Stimulated activated CD4-positive, alpha-beta T cell treated with anti-CD3 and anti-CD28 coated beads, TNF-alpha, amount 100 ng/mL, for 1 hour (primary cell): ENCODE data around the gene OPRL1.

ENCODE experiments used
- DNase-seq, 3 donors: peaks; one replicate each; pipeline ENCODE4 v3.0.0-alpha.2; 2020; ENCODE audit warnings: low read depth in 3 of 3, low spot score in 1 of 3

Gene OPRL1

DNA sequence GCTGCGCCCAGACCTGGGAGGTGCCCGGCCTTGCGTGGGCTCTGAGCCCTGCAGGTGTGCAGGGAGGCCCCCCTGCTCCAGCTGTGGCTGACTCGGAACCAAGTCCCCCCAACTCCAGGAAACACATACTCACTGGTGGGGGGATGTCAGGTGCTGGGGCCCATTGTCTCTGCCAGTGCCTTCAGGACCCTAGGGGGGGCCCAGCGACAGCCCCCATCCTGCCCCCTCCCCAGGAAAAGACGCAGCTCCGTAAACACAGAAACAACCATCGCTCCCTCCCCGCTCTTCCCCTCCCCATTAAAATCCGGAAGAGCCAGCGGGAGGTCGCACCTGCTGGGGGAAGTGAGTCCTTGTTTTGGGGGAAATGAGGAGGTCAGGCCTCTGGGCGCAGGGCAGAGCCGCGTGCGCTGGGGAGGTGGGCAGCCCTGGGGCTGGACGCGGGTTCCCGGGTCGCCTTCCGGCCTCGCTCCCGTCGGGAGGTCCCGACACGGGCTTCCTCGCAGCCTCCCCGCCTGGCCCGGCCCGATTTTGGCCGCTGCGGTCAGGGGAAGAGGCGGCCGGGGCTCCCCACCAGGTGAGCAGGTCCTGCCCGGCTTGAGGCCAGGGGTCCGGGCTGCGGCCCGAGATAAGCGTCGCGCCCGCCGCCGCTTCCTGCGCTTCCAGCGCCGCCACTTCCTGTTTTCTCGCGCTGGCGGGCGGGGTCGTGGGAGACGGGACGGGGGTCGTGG lies 37.7 kb upstream of the OPRL1 start:
- DNase-seq: no peak

DNA sequence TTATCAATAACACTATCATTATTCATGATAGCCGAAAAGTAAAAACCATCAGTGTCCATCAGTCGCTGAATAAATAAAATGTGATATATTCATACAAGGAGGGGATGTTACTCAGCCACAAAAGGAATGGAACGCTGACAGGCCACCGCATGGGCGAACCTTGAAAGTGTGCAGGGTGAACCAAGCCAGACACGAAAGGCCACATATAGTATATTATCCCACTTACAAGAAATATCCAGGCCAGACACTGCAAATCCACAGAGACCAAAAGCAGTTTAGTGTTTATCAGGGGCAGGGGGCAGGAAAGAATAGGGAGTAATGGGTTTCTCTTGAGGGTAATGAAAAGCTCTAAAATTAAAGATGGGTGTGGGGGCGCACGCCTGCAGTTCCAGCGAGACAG lies 36.1 kb upstream of the OPRL1 start:
- DNase-seq: no peak

DNA sequence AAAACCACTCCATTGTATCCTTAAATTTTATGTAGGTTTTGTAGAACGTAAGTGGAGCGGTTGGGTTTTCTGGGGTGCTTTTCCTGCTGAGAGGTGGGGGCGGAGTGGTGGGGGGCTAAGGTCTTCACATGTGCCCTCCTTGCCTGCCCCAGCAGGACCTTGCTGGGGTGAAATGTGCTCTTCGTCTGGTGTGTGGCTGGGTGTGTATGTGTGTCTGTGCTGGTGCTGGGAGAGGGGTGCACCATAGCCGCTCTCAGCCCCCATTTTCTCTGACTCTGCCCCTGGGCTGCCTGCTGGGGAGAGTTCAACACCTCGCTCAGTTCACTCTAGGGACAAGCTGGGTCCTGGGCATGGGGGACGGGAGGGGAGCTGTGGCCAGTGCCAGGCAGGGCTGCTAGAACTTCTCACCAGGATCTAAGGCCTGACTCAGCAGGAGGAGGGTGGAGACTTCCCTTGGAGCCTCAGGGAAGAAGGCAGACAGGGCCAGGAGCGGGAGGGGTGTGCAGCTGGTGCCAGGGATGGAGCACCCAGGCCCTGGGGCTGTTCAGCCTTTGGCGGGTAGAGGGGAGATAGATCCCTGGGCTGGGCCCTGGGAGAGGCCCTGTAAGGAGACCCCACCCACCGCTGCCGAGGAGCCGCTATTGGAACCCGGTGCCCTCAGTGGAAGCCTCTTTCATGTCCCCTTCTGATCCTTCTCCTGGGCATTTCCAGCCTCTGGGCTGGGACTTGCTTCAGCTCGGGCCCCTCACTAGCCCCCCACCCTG lies 35.2 kb upstream of the OPRL1 start:
- no peak for DNase-seq

DNA sequence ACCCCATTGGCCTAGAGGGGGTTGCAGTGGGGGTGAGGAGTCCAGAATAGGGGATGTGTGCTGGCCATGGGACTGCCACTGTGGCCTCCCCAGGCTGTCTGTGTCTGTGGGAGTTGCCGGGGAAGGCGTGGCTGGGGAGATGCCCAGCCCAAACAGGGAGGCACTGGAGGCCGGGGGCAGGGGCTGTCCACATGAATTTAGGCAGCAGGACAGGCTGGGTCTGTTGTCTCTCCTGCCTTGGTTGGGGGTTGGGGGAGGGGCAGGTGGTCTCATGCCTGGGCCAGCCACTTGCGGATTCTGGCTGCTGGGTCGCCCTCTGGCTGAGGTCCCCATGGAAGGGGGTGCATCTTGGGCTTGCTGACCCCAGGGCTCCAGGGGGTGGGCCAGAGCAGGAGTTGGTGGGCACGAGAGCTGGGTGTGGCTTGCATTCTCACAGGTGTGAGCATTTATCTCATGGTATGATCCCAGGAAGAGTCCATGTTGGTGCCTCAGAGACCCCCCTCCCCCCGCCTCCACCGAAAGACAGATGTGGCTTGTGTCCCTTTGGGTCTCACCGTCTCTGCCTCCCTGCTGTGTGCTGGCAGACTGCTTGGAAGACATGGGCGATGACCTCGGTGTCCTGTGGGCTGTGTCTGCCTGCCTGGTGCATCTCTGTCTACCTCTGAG lies 34.4 kb upstream of the OPRL1 start:
- DNase-seq: no peak

DNA sequence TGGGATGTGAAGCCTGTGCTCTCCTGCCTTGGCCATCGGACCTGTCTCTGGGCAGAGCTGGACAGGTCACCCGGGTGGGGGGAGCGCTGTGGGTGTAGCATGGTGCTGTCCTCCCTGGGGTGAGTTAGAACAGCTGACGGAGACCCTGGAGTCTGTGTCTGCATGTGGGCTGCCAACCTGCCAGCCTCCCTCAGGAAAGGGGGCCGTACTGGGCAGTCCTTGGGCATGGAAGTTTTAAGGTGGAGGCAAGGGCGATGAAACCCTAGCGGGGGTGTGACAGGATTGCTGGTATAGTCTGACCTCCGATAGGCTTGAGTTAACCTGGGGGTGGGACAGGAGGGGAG lies 32.9 kb upstream of the OPRL1 start:
- DNase-seq: no peak

DNA sequence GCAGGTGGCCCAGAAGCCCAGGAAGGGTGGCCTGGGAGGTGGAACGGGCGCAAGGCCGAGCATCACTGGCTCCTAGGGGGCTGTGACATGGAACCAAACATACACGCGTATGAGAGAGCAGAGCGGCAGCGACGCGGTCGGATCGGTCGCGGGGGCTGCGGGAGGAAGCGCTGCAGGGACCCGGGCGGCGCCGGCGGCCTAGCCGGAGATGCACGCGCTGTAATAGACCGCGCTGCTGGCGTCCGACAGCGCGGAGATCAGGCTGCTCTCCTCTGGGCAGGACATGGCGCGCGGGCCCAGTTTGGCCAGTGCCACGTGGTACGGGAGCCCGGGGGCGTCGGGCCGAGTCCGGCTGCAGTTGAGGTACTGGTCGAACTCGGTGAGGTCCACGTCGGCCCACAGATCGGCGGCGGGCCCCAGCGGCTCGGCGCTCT lies 31.9 kb upstream of the OPRL1 start:
- DNase-seq: no peak

DNA sequence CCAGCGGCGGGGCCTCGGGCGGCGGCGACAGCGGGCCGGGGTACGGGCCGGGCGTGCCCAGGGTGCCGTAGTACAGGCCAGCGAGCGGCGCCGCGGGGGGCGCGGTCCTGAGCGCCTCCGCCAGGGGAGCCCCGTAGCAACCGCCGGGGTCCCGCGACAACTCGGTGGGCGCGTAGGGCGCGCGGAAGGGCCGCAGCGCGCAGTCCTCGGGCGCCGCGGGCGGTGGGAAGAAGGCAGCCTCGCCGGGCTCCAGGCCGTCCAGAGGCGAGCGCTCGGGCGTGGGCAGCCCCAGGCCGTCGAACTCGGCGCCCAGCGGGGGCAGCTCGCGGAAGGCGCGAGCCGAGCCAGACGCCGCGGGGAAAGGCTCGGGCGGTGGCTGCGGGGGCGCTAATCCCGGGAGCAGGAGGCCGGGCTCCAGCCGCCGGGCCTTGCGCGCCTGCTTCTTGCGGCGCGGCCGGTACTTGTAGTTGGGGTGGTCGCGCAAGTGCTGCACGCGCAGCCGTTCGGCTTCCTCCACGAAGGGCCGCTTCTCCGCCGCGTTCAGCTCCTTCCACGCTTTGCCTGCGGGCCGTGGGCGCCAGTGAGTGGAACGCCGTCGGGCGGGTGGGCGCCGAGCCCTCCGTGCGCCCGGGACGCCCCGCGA lies 31.4 kb upstream of the OPRL1 start:
- no peak for DNase-seq

DNA sequence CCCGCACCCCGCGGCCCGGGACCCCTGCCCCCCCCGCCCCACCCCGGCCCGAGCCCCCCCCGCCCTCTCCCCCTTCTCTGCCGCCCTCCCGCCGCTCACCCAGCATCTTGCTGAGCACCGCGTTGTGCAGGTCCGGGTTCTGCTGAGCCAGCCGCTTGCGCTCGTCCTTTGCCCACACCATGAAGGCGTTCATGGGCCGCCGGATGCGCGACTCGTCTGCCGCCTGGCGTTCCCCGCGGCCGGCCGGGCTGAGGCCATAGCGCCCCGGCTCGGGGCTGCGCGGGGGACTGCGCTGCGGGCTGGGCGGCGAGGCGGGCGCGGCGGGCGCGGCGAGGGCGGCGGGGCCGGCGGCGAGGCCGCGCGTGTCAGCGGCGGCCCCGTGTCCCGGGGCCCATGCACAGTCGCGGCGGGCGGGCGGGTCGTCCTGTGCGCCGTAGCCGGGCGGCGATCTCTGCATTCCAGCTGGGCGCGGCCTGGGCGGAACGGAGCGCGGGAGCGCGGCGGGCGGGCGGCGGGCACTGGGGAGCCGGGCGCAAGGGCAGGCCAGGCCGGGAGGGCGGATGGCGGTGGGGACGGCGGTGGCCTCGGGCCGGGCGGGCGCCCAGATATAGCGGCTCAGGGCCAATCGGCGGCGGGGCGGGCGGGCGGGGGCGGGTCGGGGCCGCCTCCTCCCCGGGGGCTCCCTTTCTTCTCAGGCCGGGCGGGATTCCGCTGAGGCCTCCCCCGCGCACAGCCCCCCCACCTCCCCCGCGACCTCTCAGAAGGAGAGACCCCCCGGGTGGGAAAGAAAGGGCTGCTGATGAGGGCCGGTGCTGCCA lies 30.6 kb upstream of the OPRL1 start, which contains the start of gene SOX18:
SOX18 (minus strand) TSS at position 580 of the 818 bp plus-strand sequence; CDS start at position 457, 123 bp downstream.
- no peak for DNase-seq

DNA sequence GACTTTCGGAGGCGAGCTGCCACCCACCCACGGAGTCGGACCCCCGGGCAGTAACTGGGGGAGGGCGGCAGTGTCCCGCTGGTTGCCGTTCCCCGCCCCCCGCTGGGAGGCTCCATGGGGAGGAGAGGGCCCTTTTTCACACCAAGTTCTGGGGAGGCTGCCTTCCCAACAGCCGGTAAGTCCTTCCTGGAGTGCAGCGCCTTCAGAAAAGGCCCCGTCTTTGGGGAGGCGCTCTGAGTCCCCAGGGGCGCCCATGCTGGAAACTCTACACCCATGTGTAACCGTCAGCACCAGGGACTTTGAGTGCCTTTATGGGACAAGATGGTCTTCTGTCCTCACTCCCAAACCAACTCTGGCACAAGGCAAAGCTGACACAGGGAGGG lies 30.0 kb upstream of the OPRL1 start:
- no peak for DNase-seq

DNA sequence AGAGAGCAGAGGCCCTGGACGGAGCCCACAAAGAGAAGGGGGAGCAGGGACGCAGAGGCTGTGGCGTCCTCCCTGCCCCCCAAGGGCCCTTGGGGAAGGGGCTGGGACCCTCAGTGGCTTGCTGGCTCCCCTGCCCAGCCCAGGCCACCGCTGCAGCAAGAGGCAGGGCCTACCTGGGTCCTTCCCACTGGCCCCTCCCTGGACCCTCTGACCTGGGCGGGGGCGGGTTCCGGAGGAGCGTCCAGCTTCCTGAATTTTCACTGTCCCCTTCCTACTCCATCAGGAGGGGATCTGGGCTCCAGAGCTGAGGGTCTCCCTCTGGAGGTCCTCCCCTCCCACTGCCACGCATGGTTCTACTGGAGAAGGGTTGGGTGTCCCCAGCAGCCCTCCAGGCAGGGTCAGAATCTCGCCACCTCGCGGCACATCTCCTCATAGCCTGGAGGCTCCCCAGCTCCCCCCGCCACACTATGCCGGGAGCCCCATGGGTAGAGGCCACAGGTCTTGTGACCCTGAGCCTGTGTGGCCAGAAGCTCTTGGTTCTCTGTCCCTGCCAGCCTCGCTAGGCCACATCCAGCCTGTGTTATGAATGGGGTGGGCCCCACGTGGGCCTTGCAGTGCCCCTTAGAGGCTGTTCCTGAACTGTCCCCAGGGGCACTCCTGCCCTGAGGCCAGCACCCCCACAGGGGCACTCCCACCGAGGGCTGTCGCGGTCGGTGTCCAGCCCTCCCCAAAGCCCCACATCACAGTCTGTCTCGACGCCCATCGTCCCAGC lies 29.4 kb upstream of the OPRL1 start:
- DNase-seq: no peak

DNA sequence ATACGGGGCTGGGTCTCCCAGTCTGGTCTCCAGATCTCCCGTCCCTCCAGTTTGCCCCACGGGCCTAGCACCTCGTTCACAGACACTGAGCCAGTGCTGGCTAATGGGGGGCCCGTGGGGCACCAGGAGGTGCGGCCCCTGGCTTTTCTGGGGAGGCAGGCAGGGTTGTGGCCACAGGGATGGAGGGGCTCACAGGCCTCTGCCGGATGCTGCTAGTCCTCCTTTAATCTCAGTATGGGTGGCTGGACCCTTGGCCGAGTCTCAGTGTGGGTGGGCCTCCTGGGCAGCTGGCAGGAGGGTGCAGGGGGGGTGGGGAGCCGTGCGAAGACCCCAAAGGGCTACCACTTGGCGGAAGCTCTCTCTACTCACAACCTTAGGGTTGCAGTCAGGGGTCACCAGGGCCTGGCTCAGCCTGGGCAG lies 28.8 kb upstream of the OPRL1 start:
- no peak for DNase-seq

DNA sequence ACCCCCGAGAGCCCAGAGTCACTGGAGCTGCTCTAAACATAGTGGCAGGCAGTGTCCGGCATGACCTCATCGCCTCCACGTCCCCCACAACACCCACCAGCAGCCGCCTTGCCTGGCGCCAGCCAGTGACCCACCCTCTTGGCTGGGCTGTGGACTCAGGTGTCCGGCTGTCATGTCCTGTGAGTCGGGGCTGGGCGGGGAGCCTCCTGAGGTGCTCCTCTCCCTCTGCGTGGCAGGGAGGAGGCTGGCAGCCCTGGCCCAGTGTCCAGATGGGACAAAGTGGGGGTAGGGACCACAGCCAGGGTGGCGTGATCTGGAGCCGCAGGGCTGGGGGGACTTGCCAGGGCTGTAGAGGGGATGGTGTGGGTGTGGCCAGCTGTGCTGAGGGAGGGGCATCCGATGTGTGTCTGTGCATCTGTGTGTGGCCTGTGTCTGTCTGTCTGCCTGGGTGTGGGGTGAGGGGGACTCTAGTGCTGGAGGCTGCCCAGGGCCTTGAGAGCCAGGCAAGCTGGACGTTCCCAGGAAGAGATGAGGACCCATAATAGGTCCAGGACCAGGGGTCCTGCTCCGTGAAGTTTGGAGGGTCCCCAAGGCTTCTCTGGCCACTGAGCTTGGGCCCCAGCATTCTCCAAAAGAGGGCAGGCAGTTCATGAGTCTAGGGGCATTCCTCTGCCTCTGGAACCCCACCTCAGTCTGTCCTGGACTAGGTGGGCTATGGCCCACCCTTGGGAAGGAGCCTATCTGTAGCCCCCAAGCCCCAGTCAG lies 28.1 kb upstream of the OPRL1 start:
- no peak for DNase-seq

DNA sequence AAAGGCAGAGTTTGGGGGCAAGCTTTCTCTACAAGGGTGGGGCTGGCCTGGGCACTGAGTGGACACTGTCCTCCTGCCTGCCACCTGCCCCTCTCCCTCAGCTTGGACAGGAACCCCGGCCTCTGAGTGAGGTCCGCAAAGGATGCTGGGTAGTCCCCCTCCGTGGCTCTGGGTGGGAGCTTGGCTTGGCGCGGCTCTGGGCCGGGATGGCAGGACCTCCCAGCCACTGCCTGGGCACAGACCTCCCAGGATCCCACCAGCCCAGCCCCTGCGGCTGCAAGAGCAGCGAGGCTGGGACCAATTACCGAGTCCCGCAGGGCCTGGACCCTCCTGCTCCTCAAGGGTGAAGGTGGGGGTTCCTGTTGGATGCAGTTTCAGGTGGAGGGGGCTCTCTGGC lies 27.6 kb upstream of the OPRL1 start:
- DNase-seq: no peak

DNA sequence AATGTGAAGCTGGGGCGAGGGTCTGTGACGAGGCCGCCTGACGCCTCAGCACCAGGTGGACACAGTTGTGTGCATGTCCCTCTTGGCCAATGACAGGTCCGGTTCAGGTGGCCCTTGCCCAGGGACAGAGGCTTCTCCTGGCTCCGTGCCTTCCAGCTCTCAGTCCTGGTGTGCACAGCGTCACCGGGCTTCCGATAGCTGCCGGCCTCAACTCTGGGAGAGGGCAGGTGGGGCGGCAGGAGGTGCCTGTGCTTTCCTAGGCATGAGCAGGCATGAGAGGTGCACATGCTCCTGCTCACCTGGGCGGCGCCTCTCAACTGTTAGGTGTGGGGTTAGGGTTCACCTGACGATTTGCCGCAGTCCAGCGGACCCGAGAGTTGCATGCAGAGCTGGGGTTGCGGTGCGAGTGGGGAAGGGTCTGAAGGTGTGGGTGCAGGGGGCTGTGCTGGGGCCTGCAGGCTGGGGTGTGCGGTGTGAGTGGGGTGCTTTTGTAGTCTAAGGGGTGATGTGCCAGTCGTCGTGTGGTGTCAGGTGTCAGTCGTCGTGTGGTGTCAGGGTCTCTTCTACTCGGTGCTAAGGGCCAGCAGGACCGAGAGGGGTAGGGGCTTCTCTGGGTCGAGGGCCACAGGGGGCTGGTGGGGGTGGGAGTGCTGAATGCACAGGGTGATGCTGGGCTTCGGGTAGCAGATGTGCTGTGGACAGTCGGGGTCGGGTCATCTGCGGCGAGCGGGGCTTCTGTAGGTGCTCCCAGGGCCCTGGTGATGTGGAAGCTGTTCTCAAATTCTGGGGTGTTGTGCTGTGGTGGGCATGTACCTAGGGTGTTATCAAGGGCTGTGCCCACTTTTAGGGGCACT lies 26.7 kb upstream of the OPRL1 start:
- DNase-seq: no peak

DNA sequence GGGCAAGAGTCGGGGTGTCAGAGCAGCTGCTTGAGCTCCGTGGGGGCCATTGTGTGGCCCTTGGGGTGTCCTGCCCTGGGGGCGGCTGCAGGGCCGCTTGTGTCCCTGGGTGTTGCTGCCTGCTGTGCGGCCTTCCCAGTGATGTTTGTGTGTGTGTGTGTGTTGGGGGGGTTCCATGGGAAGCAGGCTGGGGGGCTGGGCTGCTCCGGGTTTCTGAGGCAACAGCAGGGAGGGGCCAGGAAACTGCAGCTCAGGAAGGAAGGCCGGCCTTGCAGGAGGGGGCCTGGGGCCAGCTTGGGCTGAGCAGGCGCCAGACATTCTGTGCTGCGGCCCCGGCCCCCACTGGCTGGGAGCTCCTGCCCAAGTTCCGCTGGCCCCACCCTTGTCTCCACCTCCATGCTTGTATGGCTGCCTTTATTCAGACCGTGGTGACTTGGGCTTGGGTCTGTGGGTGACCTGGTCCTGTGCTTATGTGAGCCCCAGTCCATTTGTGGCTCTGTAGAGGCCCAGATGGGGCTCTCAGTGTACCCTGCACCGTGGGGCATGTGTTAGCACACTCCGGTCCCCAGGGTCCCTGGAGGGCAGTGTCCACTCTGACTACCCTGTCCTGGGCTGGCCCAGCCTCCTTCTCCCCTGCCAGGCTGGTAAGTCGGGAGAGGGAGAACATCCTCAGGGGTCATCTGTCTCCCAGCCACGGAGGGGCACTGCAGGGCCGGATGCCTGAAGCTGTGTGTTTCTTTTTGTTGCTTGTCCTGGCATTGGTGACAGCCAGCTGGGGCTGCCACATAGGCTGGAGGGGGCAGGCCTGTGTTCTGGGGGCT lies 25.8 kb upstream of the OPRL1 start:
- DNase-seq: no peak

DNA sequence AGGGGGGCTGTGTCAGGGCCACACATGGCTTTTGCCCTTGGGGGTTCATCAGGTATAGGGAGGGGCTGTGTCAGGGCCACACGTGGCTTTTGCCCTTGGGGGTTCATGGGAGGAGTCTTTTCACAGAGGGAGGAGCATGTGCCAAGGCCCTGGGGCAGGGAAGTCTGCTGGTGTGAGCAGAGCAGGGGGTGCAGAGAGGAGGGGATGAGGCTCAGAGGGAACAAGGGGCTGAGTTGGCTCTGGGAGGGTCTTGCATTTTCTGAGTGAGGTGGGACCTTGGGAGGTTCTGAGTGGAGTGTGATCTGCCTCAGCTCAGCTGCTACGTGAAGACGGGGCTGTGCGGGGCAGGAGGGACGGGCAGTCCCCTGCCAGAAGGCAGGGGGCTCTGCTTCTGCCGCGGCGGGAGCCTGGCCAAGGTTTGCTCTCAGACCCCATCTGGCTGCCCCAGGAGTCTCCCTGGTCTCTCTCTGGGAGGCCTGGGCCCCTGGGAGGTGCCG lies 24.4 kb upstream of the OPRL1 start:
- DNase-seq: no peak

DNA sequence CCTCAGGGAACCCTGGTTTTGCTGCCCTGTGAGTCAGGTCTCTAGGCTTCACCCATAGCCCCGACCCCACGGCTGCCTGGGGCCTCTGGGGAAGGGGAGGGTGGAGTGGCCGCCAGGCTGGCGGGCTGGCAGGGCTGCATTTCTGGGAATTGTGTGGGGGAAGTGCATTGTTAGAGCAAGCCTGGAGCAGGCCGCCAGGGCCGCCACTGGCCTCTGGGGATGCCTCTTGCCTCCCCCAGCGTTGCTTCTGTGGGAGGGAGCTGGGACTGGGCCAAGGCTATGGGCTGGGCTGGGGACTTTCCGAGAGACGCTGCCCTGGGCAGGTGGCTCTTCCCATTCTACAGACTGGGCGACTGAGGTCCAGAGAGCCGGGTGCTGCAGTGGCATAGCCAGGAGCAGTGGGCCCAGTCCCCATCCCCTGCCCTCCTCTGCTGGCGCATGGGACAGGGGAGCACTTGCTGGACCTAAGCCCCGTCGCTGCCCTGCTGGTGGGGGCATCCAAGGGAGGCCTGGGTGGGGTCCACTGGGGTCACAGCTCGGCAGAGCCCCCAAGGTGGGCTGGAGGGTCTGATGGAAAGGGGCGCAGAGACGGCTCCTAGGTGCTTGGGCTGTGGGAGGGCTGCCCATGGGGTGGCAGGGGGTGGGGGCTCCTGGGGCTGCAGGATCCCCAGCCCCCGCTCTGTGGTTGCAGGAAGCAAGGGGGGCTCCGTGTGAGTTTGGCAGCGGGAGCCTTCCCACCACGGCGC lies 23.8 kb upstream of the OPRL1 start:
- DNase-seq: no peak
